ENCODE data around the gene GAS7. TPM values are rescaled to one million over a fixed set of nuclear protein-coding genes. Genes with fewer than 3 reads are reported as not detected.

The GAS7 gene
- total RNA-seq, 2 donors from 2014 or later: 79.7 to 113 TPM

GRCh38 chr17:10089196-10089804 is 109.1 kb downstream of the GAS7 start:
- no peak for DNase-seq (ENCODE audit: low spot score)
- TF ChIP-seq CTCF (IDR thresholded peaks at IDR 0.05): peak in 1 of 2 donors; percentile 11
- peaks cover 0 to 8% of the 10 kb centered on the region in 2 donors for H3K9me3 ChIP-seq
- no peak overlapping the region for H3K4me3 ChIP-seq
- H3K27ac ChIP-seq: peak overlapping the region; percentile 5 to 85
- H3K27me3 ChIP-seq: no peaks in the 10 kb centered on the region
- H3K36me3 ChIP-seq: no peaks in the 10 kb centered on the region
- H3K4me1 ChIP-seq: peaks cover 0 to 57% of the 10 kb centered on the region in 2 donors

DNA sequence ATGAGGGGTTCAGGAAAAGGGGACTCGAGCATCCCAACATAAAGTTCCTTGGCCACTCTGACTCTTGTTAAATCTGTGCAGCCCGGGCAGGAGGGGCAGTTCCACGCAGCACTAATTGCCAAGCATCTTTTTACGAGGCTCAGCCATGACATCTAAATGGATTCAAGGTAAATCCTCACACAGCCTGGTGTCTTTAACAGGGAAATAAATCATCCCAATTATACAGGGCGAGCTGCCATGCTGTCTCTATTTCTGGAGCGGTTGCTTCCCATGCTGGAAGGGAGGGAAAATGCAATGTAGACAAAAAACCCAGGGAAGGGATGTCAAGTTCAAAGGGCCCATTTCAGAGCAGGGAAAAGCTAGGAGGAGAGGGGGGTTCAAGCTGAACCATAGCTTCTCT is 110.0 kb downstream of the GAS7 start:
- no peak for TF ChIP-seq CTCF (IDR thresholded peaks at IDR 0.05)
- Histone ChIP-seq H3K9me3 (peaks cover 0 to 13% of the 10 kb centered on the region in 2 donors), H3K27me3 (no peaks in the 10 kb centered on the region), H3K36me3 (no peaks in the 10 kb centered on the region), H3K4me3 (no peak overlapping the region), H3K27ac (peak overlapping the region; percentile 5 to 85), H3K4me1 (peaks cover 0 to 57% of the 10 kb centered on the region in 2 donors)
- no peak for DNase-seq (ENCODE audit: low spot score)

DNA sequence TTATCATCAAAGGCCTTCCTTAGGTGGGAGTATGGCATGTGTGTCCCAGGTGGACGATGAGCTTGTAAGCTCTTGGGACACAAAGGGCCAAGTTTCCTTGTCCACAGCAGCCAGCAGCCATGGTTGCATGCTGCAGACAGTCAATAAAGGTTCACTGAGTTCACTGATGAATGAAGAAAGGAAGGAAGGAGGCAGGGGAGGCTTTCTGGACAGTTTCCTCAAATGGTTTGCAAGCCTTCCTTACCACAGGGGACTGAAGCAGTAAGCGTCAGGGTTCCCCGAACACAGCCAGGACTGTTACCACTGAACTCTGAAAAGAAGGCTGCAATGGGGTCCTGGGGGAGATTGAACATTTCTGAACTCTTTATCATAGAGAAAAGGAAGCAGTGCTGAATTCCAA is 111.1 kb downstream of the GAS7 start:
- DNase-seq (ENCODE audit: low spot score): no peak
- peaks cover 0 to 11% of the 10 kb centered on the region in 2 donors for H3K9me3 ChIP-seq
- H3K27ac ChIP-seq: peak overlapping the region; percentile 8 to 85
- no peak for TF ChIP-seq CTCF (IDR thresholded peaks at IDR 0.05)
- H3K36me3 ChIP-seq: no peaks in the 10 kb centered on the region
- no peaks in the 10 kb centered on the region for H3K27me3 ChIP-seq
- H3K4me1 ChIP-seq: peaks cover 0 to 57% of the 10 kb centered on the region in 2 donors
- no peak overlapping the region for H3K4me3 ChIP-seq

DNA sequence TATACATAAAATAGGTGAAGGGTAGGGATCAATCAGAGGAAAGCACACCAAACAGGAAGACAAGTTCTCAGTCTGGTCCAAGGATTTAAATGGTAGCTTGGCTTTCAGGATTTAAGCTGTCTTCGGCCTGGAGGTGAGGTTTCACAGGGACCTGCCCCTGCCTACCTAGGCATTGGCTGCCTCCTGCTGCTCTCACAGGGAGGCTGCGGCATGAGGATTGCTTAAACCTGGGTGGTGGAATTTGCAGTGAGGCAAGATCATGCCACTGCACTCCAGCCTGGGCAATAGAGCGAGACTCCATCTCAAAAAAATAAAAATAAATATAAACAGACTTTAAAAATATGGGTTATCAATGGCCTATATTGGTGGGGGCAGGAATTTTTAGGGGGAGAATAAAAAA is 114.5 kb downstream of the GAS7 start:
- TF ChIP-seq CTCF (IDR thresholded peaks at IDR 0.05): no peak
- H3K27me3 ChIP-seq: no peaks in the 10 kb centered on the region
- H3K4me3 ChIP-seq: no peak overlapping the region
- H3K9me3 ChIP-seq: peaks cover 0 to 11% of the 10 kb centered on the region in 2 donors
- H3K27ac ChIP-seq: no peak overlapping the region
- peaks cover 0 to 39% of the 10 kb centered on the region in 2 donors for H3K4me1 ChIP-seq
- no peaks in the 10 kb centered on the region for H3K36me3 ChIP-seq
- DNase-seq (ENCODE audit: low spot score): no peak

- TF ChIP-seq CTCF (IDR thresholded peaks at IDR 0.05): no peak
- Histone ChIP-seq H3K36me3 (no peaks in the 10 kb centered on the region), H3K9me3 (peaks cover 0 to 12% of the 10 kb centered on the region in 2 donors), H3K4me3 (no peak overlapping the region), H3K27me3 (no peaks in the 10 kb centered on the region), H3K4me1 (peaks cover 0 to 30% of the 10 kb centered on the region in 2 donors), H3K27ac (no peak overlapping the region)
- DNase-seq (ENCODE audit: low spot score): no peak
Observed at GRCh38 chr17:10082795-10083194, 115.6 kb downstream of the GAS7 start.

Measured in right atrium auricular region (tissue), 2 donors.